ENCODE results near the gene C6orf47.

Gene C6orf47

GRCh38 chr6:31636698-31637596 lies 23.6 kb downstream of the C6orf47 start:
- Histone ChIP-seq H3K9me3 (ENCODE audit: control insufficient read depth, low read length) (no peaks in the 10 kb centered on the region), H3K36me3 (ENCODE audit: control insufficient read depth, insufficient read depth, low read length) (peaks cover 20% of the 10 kb centered on the region), H3K27me3 (ENCODE audit: control insufficient read depth, insufficient read depth, low read length) (no peaks in the 10 kb centered on the region), H3K4me1 (ENCODE audit: control insufficient read depth, insufficient read depth, low read length) (no peaks in the 10 kb centered on the region), H3K9ac (ENCODE audit: low read length) (no peak overlapping the region), H3K4me3 (ENCODE audit: low read length) (no peak overlapping the region)

GRCh38 chr6:31634969-31635575 lies 25.5 kb downstream of the C6orf47 start:
- H3K4me1 ChIP-seq (ENCODE audit: control insufficient read depth, insufficient read depth, low read length), result no peaks in the 10 kb centered on the region
- H3K27me3 ChIP-seq (ENCODE audit: control insufficient read depth, insufficient read depth, low read length), result no peaks in the 10 kb centered on the region
- H3K36me3 ChIP-seq (ENCODE audit: control insufficient read depth, insufficient read depth, low read length), result peaks cover 22% of the 10 kb centered on the region
- H3K9me3 ChIP-seq (ENCODE audit: control insufficient read depth, low read length), result no peaks in the 10 kb centered on the region
- no peak overlapping the region for H3K4me3 ChIP-seq (ENCODE audit: low read length)
- H3K9ac ChIP-seq (ENCODE audit: low read length), result no peak overlapping the region

- H3K9me3 ChIP-seq (ENCODE audit: control insufficient read depth, low read length), result no peaks in the 10 kb centered on the region
- H3K9ac ChIP-seq (ENCODE audit: low read length), result no peak overlapping the region
- no peaks in the 10 kb centered on the region for H3K4me1 ChIP-seq (ENCODE audit: control insufficient read depth, insufficient read depth, low read length)
- peaks cover 13% of the 10 kb centered on the region for H3K36me3 ChIP-seq (ENCODE audit: control insufficient read depth, insufficient read depth, low read length)
- H3K4me3 ChIP-seq (ENCODE audit: low read length), result no peak overlapping the region
- H3K27me3 ChIP-seq (ENCODE audit: control insufficient read depth, insufficient read depth, low read length), result no peaks in the 10 kb centered on the region
Measured at GRCh38 chr6:31634131-31634530, 26.4 kb downstream of the C6orf47 start.

GRCh38 chr6:31633447-31633846 lies 27.1 kb downstream of the C6orf47 start:
- H3K36me3 ChIP-seq (ENCODE audit: control insufficient read depth, insufficient read depth, low read length), result peaks cover 12% of the 10 kb centered on the region
- no peaks in the 10 kb centered on the region for H3K27me3 ChIP-seq (ENCODE audit: control insufficient read depth, insufficient read depth, low read length)
- no peaks in the 10 kb centered on the region for H3K4me1 ChIP-seq (ENCODE audit: control insufficient read depth, insufficient read depth, low read length)
- no peaks in the 10 kb centered on the region for H3K9me3 ChIP-seq (ENCODE audit: control insufficient read depth, low read length)
- no peak overlapping the region for H3K9ac ChIP-seq (ENCODE audit: low read length)
- no peak overlapping the region for H3K4me3 ChIP-seq (ENCODE audit: low read length)

- H3K27me3 ChIP-seq (ENCODE audit: control insufficient read depth, insufficient read depth, low read length), result no peaks in the 10 kb centered on the region
- peaks cover 17% of the 10 kb centered on the region for H3K36me3 ChIP-seq (ENCODE audit: control insufficient read depth, insufficient read depth, low read length)
- no peak overlapping the region for H3K9ac ChIP-seq (ENCODE audit: low read length)
- no peaks in the 10 kb centered on the region for H3K4me1 ChIP-seq (ENCODE audit: control insufficient read depth, insufficient read depth, low read length)
- no peaks in the 10 kb centered on the region for H3K9me3 ChIP-seq (ENCODE audit: control insufficient read depth, low read length)
- no peak overlapping the region for H3K4me3 ChIP-seq (ENCODE audit: low read length)
Measured at GRCh38 chr6:31632279-31632946, 28.2 kb downstream of the C6orf47 start.

- Histone ChIP-seq H3K9ac (ENCODE audit: low read length) (no peak overlapping the region), H3K27me3 (ENCODE audit: control insufficient read depth, insufficient read depth, low read length) (no peaks in the 10 kb centered on the region)
Measured at GRCh38 chr6:31631681-31632278, 28.8 kb downstream of the C6orf47 start.

GRCh38 chr6:31631209-31631608 lies 29.4 kb downstream of the C6orf47 start:
- no peaks in the 10 kb centered on the region for H3K9me3 ChIP-seq (ENCODE audit: control insufficient read depth, low read length)
- H3K9ac ChIP-seq (ENCODE audit: low read length), result no peak overlapping the region
- H3K36me3 ChIP-seq (ENCODE audit: control insufficient read depth, insufficient read depth, low read length), result peaks cover 25% of the 10 kb centered on the region
- no peaks in the 10 kb centered on the region for H3K27me3 ChIP-seq (ENCODE audit: control insufficient read depth, insufficient read depth, low read length)
- H3K4me1 ChIP-seq (ENCODE audit: control insufficient read depth, insufficient read depth, low read length), result no peaks in the 10 kb centered on the region
- H3K4me3 ChIP-seq (ENCODE audit: low read length), result no peak overlapping the region

More at GRCh38 chr6:31631681-31632278, 28.8 kb downstream of the C6orf47 start:
- no peaks in the 10 kb centered on the region for H3K4me1 ChIP-seq (ENCODE audit: control insufficient read depth, insufficient read depth, low read length)
- no peaks in the 10 kb centered on the region for H3K9me3 ChIP-seq (ENCODE audit: control insufficient read depth, low read length)
- no peak overlapping the region for H3K4me3 ChIP-seq (ENCODE audit: low read length)
- H3K36me3 ChIP-seq (ENCODE audit: control insufficient read depth, insufficient read depth, low read length), result peaks cover 20% of the 10 kb centered on the region

- Histone ChIP-seq H3K4me1 (ENCODE audit: control insufficient read depth, insufficient read depth, low read length) (no peaks in the 10 kb centered on the region), H3K9me3 (ENCODE audit: control insufficient read depth, low read length) (no peaks in the 10 kb centered on the region), H3K4me3 (ENCODE audit: low read length) (no peak overlapping the region), H3K9ac (ENCODE audit: low read length) (no peak overlapping the region), H3K27me3 (ENCODE audit: control insufficient read depth, insufficient read depth, low read length) (no peaks in the 10 kb centered on the region), H3K36me3 (ENCODE audit: control insufficient read depth, insufficient read depth, low read length) (peaks cover 29% of the 10 kb centered on the region)
Measured at GRCh38 chr6:31630177-31630934, 30.2 kb downstream of the C6orf47 start.

GRCh38 chr6:31629014-31629413 lies 31.6 kb downstream of the C6orf47 start:
- no peak overlapping the region for H3K9ac ChIP-seq (ENCODE audit: low read length)
- peaks cover 33% of the 10 kb centered on the region for H3K36me3 ChIP-seq (ENCODE audit: control insufficient read depth, insufficient read depth, low read length)
- H3K4me1 ChIP-seq (ENCODE audit: control insufficient read depth, insufficient read depth, low read length), result no peaks in the 10 kb centered on the region
- H3K9me3 ChIP-seq (ENCODE audit: control insufficient read depth, low read length), result no peaks in the 10 kb centered on the region
- no peaks in the 10 kb centered on the region for H3K27me3 ChIP-seq (ENCODE audit: control insufficient read depth, insufficient read depth, low read length)
- H3K4me3 ChIP-seq (ENCODE audit: low read length), result no peak overlapping the region

GRCh38 chr6:31627690-31628287 lies 32.8 kb downstream of the C6orf47 start:
- H3K9ac ChIP-seq (ENCODE audit: low read length), result no peak overlapping the region
- H3K36me3 ChIP-seq (ENCODE audit: control insufficient read depth, insufficient read depth, low read length), result peaks cover 33% of the 10 kb centered on the region
- peaks cover 2% of the 10 kb centered on the region for H3K4me1 ChIP-seq (ENCODE audit: control insufficient read depth, insufficient read depth, low read length)
- no peaks in the 10 kb centered on the region for H3K9me3 ChIP-seq (ENCODE audit: control insufficient read depth, low read length)
- H3K27me3 ChIP-seq (ENCODE audit: control insufficient read depth, insufficient read depth, low read length), result no peaks in the 10 kb centered on the region
- H3K4me3 ChIP-seq (ENCODE audit: low read length), result no peak overlapping the region

GRCh38 chr6:31626952-31627351 lies 33.6 kb downstream of the C6orf47 start:
- H3K4me1 ChIP-seq (ENCODE audit: control insufficient read depth, insufficient read depth, low read length), result peaks cover 10% of the 10 kb centered on the region
- H3K36me3 ChIP-seq (ENCODE audit: control insufficient read depth, insufficient read depth, low read length), result peaks cover 30% of the 10 kb centered on the region
- no peaks in the 10 kb centered on the region for H3K27me3 ChIP-seq (ENCODE audit: control insufficient read depth, insufficient read depth, low read length)
- H3K9ac ChIP-seq (ENCODE audit: low read length), result no peak overlapping the region
- no peak overlapping the region for H3K4me3 ChIP-seq (ENCODE audit: low read length)
- no peaks in the 10 kb centered on the region for H3K9me3 ChIP-seq (ENCODE audit: control insufficient read depth, low read length)

Measured in mucosa of stomach (tissue), 1 donor.